Measurements from ENCODE around the gene PTTG1.
A peak's percentile ranks its signal among the peaks of the same experiment; 100 is the strongest.
"Not testable (repeated sequence)": the region's sequence is repeated elsewhere in the genome, so short reads cannot be mapped to it uniquely, and the experiment has no call there.

The PTTG1 gene

DNA sequence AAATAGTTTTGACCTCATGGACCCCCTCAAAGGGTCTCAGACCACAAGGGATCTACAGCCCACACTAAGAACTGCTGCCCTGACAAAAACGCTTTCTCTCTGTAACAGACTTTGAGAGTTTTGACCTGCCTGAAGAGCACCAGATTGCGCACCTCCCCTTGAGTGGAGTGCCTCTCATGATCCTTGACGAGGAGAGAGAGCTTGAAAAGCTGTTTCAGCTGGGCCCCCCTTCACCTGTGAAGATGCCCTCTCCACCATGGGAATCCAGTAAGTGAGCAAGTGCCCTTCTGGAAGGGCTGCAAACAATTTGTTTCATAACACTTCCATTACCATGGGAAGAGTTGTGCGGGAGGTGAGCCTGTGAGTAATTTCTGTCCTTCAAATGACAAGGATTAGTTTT is 6.0 kb downstream of the PTTG1 start:
- no peak for DNase-seq

DNA sequence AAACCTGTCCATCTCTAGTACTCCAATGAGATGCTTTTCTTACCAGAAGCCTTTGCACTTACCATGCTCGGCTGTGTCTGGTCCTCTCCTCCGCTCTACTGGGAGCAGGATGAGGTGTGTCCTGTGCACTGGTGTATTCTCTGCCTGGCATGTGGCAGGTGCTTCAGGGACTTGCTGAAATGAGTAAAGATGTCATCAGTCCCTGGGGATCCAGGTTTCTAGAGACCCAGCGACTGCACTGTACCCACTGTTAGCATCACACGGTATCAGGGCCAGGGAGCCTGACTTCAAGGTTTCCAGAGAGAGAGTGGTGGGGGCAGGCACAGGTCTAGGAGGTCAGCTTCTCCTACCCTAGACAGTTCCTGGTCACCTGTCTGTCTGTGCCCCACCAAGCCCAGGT is 10.5 kb downstream of the PTTG1 start:
- DNase-seq = no peak

DNA sequence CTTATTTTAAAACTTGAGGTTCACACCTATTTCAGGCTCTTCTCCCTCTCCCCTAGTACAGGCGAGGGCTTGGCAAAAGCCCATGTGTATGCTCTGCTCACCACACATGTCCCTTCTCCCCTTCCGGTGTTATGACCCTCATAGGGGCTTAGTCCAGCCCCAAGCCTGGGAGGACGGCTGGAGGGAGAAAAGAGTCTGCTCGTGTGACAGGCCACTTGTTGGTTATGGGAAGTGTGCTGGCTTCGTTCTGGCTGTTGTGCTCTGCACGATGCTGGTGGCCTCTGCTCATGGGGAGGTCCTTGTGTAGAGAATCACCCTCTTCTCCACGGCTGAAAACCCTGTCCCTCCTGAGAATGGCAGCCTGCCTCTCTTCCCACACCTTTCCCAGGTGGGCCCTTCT is 11.1 kb downstream of the PTTG1 start:
- no peak for DNase-seq

DNA sequence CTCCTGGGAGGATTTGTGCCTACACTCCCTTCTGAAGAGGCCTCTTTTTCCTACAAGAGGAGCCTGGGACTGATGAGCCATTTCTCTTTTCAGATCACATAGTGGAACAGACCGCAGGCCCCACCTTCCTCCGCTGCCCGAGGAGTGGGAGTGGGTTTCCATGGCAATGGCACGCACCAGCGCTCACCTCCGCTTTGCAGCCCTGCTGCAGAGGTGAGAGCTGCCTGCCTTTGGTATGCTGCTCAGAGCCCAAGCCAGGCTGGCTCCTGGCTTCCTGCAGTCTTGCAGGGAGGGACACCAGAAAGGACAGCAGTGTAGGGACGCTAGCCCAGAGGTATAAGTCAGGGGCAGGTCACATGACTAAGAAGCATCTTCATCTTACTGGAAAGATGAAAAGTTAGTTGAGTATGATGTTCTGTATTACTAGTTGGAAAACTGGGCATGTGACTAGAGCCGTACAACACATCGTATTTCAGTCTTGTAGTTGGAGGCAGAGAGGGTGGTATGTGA is 12.4 kb downstream of the PTTG1 start:
- DNase-seq = no peak

DNA sequence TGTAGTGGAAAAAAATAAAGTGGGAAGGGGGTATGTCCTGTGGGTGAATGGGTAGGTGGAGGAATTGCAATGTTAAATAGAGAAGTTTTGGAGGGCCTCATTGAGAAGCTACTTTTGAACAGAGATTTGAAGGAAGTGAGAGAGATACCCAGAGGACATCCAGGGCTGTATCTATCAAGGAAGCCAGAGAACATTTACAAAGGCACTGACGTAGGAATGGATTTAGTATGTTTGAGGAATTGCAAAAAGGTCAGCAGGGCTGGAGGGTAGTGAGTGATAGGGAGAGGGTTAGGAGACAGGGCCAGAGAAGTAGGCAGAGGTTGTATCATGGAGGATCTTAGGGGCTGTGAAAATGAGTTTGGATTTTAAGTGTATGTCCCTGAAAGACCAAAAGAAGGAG is 13.9 kb downstream of the PTTG1 start:
- no peak for DNase-seq

DNA sequence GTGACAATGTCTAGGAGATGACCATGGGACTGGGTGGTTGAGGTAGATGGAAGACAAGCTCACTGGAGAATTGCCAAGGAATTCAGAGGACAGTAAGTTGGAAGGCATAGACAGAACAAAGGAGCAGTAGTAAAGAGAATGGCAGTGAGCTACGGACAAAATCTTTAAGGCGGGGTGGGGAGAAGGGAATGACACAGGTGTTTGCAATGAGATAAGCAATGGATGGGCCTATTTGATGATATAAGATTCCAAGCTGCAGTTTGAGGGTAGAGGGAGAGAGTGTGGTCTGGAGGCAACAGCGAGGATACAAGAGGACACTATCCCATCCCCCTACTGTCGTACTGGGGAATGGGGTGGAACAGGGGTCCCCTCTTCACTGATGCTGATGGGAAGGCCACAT is 14.4 kb downstream of the PTTG1 start:
- DNase-seq = no peak

DNA sequence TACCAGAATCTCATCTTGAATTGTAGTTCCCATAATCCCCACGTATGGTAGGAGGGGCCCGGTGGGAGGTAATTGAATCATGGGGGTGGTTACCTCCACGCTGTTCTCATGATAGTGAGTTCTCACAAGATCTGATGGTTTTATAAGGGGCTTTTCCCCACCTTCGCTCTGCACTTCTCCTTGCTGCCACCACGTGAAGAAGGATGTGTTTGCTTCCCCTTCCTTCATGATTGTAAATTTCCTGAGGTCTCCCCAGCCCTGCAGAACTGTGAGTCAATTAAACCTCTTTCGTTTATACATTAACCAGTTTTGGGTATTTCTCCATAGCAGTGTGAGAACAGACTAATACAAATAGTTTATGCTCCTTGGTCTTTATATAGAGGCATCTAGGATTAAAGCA is 15.0 kb downstream of the PTTG1 start:
- not testable (repeated sequence) for DNase-seq

DNA sequence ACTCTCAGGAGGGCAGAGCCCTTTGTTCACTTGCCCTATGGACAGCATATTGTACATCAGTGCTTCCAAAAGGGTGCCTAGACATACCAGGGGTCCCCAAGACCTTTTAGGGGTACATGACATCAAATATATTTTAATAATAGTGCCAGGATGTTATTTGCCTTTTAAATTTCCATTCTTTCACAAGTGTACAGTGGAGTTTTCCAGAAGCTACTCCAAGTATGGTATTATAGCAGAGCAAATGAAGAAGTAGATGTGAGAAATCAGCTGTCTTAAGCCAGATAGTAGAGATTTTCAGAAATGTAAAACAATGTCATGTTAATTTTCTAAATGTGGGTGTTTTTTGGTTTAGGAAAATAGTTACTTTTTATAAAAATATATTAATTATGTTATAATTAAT is 15.6 kb downstream of the PTTG1 start:
- no peak for DNase-seq

DNA sequence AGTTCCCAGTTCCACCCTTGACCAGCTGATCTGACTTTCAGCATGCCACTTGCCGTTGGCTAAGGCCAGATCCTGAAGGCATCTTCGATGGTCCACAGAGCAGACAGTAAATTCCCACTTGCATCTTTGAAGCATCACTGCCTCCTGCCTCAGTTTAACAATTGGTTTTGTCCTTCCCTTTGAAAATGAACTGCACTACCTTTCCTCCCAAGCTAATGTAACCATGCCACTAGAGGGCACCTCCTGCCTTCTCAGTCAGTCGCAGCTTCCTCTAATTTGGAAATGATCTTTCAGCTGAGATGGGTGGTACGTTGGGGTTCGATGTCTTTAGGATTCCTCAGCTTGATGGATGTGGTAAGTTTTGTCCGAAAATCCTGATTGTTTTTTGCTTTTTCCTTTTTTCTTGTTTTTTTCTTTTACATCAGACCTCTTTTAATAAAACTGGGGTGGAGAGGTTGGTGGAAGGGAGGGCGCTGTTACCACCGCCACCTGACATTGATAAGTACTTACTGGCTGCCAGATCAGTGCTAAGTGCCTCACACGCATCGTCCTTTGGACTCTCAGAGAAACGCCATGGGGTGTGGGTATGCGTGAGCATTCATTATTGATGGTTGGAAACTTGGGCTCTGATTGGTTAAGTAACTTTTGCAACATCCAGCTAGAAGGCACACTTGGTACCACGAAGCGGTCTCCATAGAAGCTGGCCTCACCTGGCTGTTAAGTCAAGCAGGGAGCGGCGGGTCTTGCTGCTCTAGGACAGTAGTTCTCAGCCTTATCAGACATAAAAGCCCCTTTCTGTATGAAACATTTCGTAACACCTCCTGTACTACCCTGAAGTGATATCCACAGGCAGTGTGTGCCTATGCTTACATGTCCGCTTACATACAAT is 16.9 kb downstream of the PTTG1 start:
- DNase-seq = peak; percentile 67

DNA sequence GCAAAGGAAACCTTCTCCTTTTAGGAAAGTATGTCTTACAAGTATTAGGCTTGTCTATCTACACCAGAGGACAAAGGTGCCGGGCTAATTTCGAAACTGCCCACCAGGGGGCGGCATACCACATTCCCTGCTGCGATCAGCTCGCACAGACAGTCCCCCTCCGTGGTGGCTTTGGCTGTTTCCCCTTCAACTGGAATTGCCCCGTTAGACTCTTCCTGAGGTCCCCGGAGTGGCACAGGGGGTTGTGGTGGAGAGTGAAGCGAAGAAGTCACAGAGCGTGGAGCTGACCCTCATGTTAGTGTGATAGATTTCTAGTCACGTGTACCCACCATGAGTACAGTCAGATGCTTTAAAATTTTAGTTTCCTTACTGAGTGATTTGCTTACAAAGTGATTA is 17.5 kb downstream of the PTTG1 start:
- DNase-seq = peak; percentile 93

DNA sequence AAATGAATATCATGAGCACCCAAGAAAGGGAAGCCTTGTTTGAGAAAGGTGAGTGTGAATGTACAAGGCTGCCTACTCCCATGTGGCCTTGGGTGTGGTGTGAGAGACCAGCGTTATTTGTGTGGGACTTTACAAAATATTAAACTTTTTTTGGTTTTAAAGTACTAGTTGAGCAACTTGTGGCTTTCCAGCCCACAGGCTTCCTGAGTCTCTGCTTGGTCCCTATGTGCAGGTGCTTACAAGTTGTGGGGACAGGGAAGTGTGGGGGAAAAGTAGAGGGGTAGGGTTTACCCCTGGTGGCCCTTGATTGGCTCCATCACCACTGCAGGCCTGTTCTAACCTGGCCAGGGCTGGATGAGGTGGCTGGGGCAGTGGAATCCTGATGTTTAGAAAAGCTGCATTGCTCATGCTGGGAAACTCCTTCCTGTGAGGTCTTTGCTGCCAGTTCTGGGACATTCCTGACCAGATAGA is 19.7 kb downstream of the PTTG1 start:
- DNase-seq = no peak

DNA sequence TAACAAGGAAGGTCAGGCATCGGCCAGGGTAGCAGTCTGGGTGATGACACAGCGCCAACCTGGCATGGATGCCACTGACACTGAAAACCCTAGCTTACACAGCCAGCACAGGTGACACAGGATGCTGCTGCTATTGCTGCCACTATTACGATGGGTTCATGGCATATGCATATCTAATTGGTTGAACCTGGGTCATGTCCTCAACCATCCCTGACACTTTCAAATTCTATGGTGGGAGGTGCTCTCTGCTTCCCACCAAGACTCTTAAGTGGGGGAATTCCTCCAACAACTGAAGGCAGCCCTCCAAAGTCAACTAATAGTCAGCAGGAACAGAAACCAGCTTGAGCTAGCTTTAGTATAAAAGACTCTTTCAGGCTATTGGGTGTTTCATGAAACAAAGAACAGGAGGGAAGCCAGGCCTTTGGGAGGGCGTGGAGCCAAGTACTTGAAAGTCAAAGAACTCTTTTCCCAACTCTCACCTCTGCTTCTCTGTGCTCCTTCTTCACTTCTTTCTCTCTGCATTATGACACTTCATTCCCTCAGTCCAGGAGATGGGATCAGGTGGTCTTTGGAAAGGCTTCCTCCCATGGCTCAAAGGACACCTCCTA is 21.3 kb downstream of the PTTG1 start:
- no peak for DNase-seq

DNA sequence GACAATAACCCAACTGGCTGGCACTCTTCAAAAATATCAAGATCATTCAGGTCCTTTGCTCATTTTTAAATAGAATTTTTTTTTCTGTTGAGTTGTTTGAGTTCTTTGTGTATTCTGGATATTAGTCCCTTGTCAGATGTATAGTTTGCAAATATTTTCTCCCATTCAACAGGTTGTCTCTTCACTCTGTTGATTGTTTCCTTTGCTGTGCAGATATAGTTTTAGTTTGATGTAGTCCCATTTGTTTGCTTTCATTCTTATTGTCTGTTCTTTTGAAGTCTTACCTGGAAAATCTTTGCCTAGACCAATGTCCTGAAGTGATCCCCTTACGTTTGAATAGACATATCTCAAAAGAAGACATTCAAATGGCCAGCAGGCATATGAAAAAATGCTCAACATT is 22.8 kb downstream of the PTTG1 start:
- DNase-seq = no peak

DNA sequence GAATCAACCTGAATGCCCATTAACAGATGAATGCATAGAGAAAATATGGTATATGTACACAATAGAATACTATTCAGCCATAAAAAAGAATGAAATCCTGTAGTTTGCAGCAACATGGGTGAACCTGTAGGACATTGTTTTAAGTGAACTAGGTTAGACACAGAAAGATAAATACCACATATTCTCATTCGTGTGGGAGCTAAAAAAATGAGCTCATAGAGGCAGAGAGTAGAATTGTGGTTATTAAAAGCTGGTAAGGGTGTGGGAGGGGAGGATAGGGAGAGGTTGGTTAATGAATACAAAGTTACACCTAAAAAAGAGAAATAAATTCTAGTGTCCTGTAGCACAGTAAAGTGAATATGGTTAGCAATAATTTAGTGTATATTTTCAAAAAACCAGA is 23.5 kb downstream of the PTTG1 start:
- no peak for DNase-seq

DNA sequence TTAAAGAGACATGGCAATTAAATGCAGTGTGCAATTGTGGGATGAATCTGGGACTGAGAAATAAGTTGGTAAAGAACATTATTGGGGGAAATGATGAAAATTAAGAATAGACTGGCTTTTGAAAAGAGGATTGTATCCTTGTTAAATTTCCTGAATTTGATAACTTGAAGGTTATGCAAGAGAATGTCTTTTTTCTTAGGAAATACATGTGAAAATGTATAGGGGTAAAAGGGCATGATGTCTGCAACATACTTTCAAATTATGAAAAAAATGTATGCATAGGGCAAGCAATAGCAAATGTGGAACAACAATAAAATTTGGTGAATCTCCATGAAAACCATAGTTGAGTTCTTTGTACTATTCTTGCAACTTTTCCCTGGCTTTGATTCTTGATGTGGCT is 24.1 kb downstream of the PTTG1 start:
- DNase-seq = no peak

DNA sequence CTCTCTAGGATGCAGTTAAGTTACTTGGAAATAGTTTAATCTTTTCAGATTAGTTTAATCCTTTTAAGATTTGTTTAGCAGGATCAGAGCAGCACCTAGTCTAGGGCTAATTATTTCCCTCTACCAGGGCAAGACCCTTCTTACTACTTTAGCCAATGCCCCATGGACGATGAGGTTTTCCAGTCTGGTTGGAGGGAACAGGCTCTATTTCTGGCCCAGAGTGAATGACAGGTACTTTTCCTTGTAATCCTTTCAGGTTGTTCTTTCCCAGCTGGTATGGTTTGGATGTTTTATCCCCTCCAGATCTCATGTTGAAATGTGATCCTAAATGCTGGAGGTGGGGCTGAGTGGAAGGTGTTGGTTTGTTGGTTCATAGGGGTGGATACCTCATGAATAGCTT is 27.2 kb downstream of the PTTG1 start:
- no peak for DNase-seq

DNA sequence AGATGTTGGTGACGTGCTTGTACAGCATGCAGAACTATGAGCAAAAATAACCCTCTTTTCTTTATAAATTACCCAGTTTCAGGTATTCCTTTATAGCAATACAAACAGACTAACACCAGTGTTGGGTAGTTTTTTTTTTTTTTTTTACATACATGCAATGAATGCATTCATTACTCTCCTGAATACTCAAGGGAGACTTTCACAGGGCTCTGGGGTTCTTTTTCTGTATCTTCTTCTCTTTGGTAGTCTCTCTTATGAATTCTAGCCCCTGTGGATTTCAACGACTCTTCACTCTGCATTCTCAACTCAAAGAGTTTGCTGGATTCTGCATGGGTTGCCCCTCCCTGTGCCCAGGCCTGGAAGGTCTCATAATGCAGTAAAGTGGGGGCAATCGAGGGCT is 27.8 kb downstream of the PTTG1 start:
- DNase-seq = no peak

DNA sequence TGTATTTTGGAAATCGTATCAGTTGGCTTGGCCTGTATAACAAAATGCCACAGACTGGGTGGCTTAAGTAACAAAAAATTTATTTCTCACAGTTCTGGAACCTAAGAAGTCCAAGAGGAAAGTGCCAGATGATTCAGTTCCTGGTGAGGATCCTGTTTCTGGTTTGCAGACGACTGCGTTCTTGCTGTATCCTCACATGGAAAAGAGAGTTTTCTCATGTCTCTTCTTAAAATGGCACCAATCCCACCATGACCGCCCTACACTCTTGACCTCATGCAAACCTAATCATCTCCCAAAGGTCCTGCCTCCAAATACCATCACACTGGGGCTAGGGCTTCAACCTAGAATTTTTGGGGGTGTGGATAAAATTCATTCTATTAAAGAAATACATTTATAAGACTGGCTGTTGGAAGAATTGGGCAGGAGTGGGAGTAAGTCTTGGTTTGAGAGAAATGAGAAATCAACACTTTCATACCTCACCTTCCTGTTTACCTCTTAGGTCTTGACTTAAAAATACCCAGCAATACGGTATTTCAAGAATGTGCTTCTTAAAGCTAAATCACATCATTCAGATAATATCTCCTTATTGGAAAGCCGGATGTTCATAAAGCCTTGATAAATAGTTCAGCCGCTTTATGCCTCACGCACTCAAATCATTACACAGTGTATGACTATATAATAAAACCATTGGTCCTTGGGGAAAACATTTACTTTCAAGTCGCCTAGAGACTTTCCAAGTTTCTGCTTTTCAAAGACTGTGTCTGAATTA is 28.7 kb downstream of the PTTG1 start:
- no peak for DNase-seq

DNA sequence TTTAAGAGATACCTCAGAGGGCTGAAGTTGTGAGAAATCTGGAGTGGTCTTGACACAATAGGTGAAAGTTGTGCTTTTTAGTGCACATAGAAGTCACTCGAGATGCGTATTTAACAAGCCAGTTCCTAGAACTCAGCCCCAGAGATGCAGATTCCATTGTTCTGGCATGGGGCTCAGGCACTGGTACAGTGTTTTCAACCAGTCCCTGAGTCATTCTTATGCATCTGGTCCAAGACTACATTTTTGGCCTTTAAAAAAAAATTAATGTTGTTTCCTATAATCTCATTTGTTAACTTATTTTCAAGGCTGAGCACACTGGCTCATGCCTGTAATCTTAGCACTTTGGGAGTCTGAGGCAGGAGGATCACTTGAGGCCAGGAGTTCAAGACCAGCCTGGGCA is 29.6 kb downstream of the PTTG1 start:
- no peak for DNase-seq

DNA sequence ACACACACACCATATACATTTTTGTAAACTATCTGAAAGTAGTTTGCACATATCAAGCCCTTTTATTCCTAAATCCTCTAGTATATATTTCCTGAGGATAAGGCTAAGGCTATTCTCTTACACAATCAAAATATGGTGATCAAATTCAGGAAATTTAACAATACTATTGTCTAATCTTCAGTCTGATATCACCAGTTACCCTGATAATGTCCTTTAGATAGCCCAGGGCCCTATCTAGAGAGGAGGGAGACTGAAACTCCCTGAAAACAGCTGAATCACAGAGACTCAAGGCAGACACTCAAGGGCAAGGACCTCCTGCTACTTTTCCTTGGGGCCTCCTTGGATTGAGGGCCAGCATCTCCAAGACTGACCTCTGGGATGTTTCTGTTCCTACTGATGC is 30.4 kb downstream of the PTTG1 start:
- DNase-seq = no peak

DNA sequence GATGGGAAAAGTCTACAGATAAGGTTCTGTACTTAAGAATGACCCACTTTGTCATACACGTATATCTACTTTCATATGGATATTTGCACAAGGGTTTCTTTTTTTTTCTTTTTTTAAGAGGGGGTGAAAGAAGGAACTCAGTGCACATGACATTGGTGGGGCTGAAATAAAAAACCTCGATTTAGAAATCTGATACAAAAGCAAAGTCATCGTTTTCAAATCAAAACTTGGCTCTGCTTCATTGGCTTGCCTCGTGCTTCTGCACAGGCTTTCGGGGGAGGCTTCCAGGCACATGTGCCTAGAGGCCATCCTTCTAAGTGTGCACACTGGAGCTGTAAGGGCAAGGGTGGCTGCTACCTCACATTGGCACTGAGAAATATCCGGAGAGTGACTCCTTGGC is 31.1 kb downstream of the PTTG1 start:
- no peak for DNase-seq

DNA sequence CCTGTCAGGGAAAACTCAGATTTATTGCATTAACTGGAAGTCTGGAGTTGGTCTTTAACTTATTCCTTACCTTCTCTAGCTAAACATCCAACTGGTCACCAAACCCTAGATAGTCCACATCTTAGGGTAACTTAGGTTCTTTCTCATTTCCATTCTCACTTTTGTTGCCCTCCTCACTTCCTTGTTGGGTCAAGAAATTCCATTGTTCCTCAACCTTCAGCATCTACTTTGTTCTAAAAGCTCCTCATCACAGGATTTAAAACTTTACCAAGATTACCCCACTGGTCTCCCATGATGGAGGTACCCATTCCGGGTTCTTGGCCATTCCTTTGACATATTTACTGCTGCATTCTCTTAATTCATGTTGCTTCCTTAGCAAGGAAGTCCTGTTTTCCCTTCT is 32.1 kb downstream of the PTTG1 start:
- no peak for DNase-seq

DNA sequence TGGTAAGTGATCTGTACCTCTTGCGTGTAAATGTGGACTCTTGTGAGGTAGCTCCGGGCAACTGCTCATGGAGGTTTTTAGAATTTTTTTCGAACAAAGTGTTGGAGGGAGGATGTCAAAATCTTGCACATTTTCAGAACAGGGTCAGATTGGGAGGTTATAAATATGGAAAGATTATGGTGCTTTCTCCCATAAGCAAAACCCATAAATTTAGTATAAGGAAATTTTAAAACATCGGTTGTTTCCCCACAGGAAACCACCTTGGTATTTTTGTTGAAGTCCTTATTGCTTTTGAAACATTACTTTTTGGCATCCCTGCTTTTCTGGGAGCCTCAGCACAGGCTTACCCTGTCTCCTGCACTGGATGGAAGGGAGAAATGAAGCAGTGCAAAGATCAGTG is 33.9 kb downstream of the PTTG1 start:
- no peak for DNase-seq

Measured in CD4-positive, alpha-beta T cell treated with Interleukin-17A for 4 hours (primary cell).